ENCODE data around the gene KRT1.

Gene KRT1

DNA sequence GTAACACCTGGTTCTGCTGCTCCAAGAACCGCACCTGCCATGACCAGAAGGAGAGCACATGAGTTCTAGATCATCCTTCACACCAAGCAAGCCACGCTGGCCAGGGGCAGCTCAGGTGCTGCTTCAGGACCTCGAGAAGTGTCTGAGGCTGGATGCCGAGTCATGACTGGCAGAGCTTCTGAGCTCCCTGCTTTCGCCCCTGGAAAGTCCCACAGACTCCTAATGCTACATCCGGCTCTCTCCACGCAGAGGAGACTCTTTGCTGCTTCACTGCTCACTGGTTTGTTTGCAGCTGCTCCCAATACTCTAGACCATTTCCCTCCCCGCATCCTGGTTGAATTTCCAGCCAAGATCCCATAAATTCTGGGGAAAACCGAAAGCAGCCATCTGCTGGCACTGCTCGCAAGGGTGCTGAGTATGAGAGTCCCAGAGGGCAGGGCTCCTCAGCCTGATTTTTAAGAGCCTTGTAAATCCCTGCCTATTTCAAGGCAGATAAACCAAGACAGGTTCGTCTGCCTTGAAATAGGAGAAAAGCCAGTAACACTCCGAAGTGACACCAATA lies 29.6 kb downstream of the KRT1 start:
- peaks cover 35% of the 10 kb centered on the region for H3K27me3 ChIP-seq (replicated peaks; ENCODE audit: insufficient read depth, low read length)
- H3K9ac ChIP-seq (ENCODE audit: low read length) = no peak overlapping the region
- H2AFZ ChIP-seq (ENCODE audit: low read length) = no peak overlapping the region
- no peak overlapping the region for H3K4me3 ChIP-seq (ENCODE audit: low read length)
- H3K9me3 ChIP-seq (replicated peaks; ENCODE audit: insufficient read depth, low read length) = no peaks in the 10 kb centered on the region
- no peak overlapping the region for H3K4me2 ChIP-seq (ENCODE audit: low read depth, low read length)
- no peaks in the 10 kb centered on the region for H4K20me1 ChIP-seq (ENCODE audit: insufficient read depth, low read length)
- H3K36me3 ChIP-seq (replicated peaks; ENCODE audit: insufficient read depth, low read length) = no peaks in the 10 kb centered on the region
- no peaks in the 10 kb centered on the region for H3F3A ChIP-seq (ENCODE audit: insufficient read depth, low read length)
- peak; percentile 27 for DNase-seq
- TF ChIP-seq EZH2phosphoT487 (IDR thresholded peaks at IDR 0.05; ENCODE audit: low read length) (no peak), EZH2 (optimal IDR thresholded peaks at IDR 0.05; ENCODE audit: low read depth, low read length) (no peak)
- TF ChIP-seq, protein P1, sequence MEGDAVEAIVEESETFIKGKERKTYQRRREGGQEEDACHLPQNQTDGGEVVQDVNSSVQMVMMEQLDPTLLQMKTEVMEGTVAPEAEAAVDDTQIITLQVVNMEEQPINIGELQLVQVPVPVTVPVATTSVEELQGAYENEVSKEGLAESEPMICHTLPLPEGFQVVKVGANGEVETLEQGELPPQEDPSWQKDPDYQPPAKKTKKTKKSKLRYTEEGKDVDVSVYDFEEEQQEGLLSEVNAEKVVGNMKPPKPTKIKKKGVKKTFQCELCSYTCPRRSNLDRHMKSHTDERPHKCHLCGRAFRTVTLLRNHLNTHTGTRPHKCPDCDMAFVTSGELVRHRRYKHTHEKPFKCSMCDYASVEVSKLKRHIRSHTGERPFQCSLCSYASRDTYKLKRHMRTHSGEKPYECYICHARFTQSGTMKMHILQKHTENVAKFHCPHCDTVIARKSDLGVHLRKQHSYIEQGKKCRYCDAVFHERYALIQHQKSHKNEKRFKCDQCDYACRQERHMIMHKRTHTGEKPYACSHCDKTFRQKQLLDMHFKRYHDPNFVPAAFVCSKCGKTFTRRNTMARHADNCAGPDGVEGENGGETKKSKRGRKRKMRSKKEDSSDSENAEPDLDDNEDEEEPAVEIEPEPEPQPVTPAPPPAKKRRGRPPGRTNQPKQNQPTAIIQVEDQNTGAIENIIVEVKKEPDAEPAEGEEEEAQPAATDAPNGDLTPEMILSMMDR (IDR thresholded peaks at IDR 0.05; ENCODE audit: low read length) = no peak
- H3K9me2 ChIP-seq (replicated peaks; ENCODE audit: insufficient read depth, low read length) = no peaks in the 10 kb centered on the region
- H3K4me1 ChIP-seq (ENCODE audit: low read length) = no peaks in the 10 kb centered on the region
- no peak overlapping the region for H3K27ac ChIP-seq (ENCODE audit: low read length)
- H3K79me2 ChIP-seq (ENCODE audit: low read length) = no peaks in the 10 kb centered on the region

DNA sequence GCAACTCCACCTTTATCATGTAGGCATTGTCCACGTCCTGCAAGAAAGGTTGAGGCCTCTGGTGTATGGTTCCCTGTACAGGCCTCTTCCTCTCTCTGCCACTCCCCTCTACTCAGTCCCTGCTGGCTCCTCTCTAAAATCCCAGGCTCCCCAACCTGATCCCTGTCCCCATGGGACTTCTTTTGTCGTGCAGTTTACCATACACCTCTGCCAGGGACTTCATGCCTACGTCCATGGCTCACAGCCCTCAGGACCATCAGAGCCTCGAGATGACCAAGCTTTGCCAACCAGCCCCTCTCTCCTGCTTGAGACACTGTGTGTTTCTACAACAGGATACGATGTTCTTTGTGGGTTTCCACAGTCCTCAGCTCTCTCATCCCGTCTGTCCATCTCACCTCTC lies 31.1 kb downstream of the KRT1 start:
- TF ChIP-seq, protein P1 (IDR thresholded peaks at IDR 0.05; ENCODE audit: low read length) = no peak
- TF ChIP-seq EZH2phosphoT487 (IDR thresholded peaks at IDR 0.05; ENCODE audit: low read length) (no peak), EZH2 (optimal IDR thresholded peaks at IDR 0.05; ENCODE audit: low read depth, low read length) (no peak)

DNA sequence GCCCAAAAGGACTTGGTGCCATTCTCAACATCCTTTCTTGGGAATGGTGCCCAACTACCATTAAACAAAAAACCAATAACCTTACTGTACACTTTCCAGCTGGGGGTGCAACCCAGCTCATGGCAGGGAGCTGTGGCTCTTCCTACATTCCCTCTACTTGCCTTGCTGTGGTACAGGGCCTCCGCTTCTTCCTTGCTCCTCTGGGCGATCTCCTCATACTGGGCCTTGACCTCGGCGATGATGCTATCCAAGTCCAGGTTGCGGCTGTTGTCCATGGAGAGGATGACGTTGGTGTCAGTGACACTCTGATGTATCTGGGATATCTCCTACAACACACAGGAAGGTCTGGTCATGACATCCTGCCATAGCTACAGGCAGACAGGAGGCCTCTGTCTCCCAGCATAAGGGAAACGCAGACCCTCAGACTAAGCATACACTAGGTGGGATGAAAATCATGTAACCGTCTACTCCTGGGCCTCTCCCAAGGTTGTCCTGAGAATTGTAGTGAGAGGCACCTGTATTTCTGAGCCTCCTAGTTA lies 32.1 kb downstream of the KRT1 start:
- no peak overlapping the region for H3K4me3 ChIP-seq (ENCODE audit: low read length)
- H3K9me3 ChIP-seq (replicated peaks; ENCODE audit: insufficient read depth, low read length) = no peaks in the 10 kb centered on the region
- H3K9me2 ChIP-seq (replicated peaks; ENCODE audit: insufficient read depth, low read length) = no peaks in the 10 kb centered on the region
- peaks cover 43% of the 10 kb centered on the region for H3K27me3 ChIP-seq (replicated peaks; ENCODE audit: insufficient read depth, low read length)
- H3K27ac ChIP-seq (ENCODE audit: low read length) = no peak overlapping the region
- H3F3A ChIP-seq (ENCODE audit: insufficient read depth, low read length) = no peaks in the 10 kb centered on the region
- no peak for TF ChIP-seq EZH2 (optimal IDR thresholded peaks at IDR 0.05; ENCODE audit: low read depth, low read length)
- no peak for TF ChIP-seq EZH2phosphoT487 (IDR thresholded peaks at IDR 0.05; ENCODE audit: low read length)
- TF ChIP-seq, protein P1 (IDR thresholded peaks at IDR 0.05; ENCODE audit: low read length) = no peak
- H3K9ac ChIP-seq (ENCODE audit: low read length) = no peak overlapping the region
- no peak overlapping the region for H2AFZ ChIP-seq (ENCODE audit: low read length)
- no peaks in the 10 kb centered on the region for H3K4me1 ChIP-seq (ENCODE audit: low read length)
- no peaks in the 10 kb centered on the region for H3K79me2 ChIP-seq (ENCODE audit: low read length)
- no peaks in the 10 kb centered on the region for H4K20me1 ChIP-seq (ENCODE audit: insufficient read depth, low read length)
- H3K36me3 ChIP-seq (replicated peaks; ENCODE audit: insufficient read depth, low read length) = no peaks in the 10 kb centered on the region
- no peak overlapping the region for H3K4me2 ChIP-seq (ENCODE audit: low read depth, low read length)
- DNase-seq = no peak

More for the DNA sequence above, 31.1 kb downstream of the KRT1 start:
- no peaks in the 10 kb centered on the region for H3K9me3 ChIP-seq (replicated peaks; ENCODE audit: insufficient read depth, low read length)
- peaks cover 34% of the 10 kb centered on the region for H3K27me3 ChIP-seq (replicated peaks; ENCODE audit: insufficient read depth, low read length)
- no peak overlapping the region for H3K4me3 ChIP-seq (ENCODE audit: low read length)
- H3K9me2 ChIP-seq (replicated peaks; ENCODE audit: insufficient read depth, low read length) = no peaks in the 10 kb centered on the region
- DNase-seq = no peak
- no peak overlapping the region for H3K27ac ChIP-seq (ENCODE audit: low read length)
- H3K79me2 ChIP-seq (ENCODE audit: low read length) = no peaks in the 10 kb centered on the region
- H3F3A ChIP-seq (ENCODE audit: insufficient read depth, low read length) = no peaks in the 10 kb centered on the region
- H3K4me1 ChIP-seq (ENCODE audit: low read length) = no peaks in the 10 kb centered on the region
- H3K36me3 ChIP-seq (replicated peaks; ENCODE audit: insufficient read depth, low read length) = no peaks in the 10 kb centered on the region
- no peak overlapping the region for H3K9ac ChIP-seq (ENCODE audit: low read length)
- H2AFZ ChIP-seq (ENCODE audit: low read length) = no peak overlapping the region
- no peak overlapping the region for H3K4me2 ChIP-seq (ENCODE audit: low read depth, low read length)
- no peaks in the 10 kb centered on the region for H4K20me1 ChIP-seq (ENCODE audit: insufficient read depth, low read length)
